TTC549 (cell line): ENCODE measurements around the gene STX19.

Source experiments
- FAIRE-seq: peaks from 2 replicates; lab custom pipeline; 2012; peaks lifted over from hg19 to GRCh38; lab: Jason Lieb, UNC

Gene STX19

GRCh38 chr3:94026623-94027022 lies 1.8 kb downstream of the STX19 start:
- no peak for FAIRE-seq

DNA sequence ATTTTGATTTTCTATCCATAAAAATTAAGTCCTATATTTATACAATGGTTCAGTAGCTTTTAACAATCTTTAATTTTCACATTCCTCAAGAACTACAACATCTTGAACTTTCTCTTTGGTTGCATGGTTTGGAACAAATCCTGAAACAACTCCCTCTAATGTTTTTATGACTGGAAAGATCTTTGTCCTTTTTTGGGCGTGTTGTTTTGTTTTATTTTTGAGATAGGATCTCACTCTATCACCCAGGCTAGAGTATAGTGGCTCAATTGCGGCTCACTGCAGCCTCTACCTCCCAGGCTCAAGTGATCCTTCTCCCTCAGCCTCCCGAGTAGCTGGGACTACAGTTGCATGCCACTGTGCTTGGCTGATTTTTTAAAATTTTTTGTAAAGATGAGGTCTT lies 4.0 kb downstream of the STX19 start:
- no peak for FAIRE-seq

- FAIRE-seq = no peak
Observed at GRCh38 chr3:94020293-94020692, 8.1 kb downstream of the STX19 start.

GRCh38 chr3:94019659-94020058 lies 8.7 kb downstream of the STX19 start:
- FAIRE-seq = no peak

DNA sequence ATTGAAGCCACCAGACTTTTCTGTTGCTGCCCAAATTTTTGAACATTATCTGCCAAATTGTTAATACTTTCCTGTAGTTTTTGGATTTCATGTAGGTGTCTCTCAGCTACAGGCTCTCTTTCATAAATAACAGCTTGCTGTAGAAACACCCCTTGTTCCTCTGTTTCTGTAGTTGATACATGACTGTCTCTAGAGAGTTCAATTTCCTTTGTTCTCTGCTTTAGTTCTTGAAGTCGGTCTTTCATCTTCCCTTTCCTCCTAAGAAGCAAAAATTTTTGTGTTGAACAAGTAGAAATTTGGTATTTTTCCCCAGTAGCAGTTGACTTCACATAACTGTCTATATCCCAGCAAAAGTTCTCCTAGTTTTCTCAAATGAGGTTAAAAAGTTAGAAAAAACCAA lies 13.4 kb downstream of the STX19 start:
- no peak for FAIRE-seq

DNA sequence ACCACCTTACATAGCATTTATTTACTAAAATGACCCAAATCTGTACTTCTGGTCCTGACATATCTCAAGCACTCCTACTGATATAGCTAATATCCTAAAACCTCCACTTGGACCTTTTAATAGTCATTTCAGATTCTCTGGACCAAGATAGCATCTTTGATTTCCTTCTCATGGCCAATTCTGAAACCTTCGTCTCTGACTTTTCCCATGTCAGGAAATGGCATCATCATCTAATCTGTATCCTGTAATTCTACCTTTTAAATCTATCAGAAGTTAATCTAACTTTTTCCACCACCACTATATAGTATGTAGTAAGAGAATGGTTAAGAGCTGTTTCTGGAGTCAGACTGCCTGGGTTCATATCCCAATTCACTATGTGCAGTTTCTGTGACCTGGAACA lies 16.2 kb downstream of the STX19 start:
- FAIRE-seq = no peak

DNA sequence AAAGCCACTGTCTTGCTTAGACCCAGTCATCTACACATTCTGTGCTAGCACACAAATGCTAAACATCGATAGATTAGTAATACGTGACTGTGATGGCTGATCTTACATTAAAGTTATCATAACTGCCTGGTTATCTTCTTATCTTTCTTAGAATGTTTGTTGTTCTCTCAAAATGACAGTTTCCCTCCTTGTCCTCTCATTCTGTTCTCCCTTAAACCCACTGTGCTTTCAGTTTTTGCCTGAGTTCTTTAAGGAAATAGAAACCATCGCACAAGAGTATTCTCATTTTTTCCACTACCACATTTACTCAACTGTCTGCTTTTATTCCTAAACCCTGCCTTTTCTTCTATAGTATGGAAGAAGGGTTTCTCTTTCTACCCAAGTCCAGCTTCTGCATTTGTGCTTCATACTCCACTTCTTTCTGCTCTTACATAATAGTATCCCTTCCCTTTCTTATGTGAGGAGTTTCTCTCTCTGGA lies 17.1 kb downstream of the STX19 start:
- no peak for FAIRE-seq

- FAIRE-seq = no peak
Observed at GRCh38 chr3:94009608-94010007, 18.8 kb downstream of the STX19 start.

GRCh38 chr3:94008253-94008652 lies 20.1 kb downstream of the STX19 start:
- FAIRE-seq = no peak

- peak; percentile 78 for FAIRE-seq
Observed at GRCh38 chr3:94004301-94004910, 24.0 kb downstream of the STX19 start.

DNA sequence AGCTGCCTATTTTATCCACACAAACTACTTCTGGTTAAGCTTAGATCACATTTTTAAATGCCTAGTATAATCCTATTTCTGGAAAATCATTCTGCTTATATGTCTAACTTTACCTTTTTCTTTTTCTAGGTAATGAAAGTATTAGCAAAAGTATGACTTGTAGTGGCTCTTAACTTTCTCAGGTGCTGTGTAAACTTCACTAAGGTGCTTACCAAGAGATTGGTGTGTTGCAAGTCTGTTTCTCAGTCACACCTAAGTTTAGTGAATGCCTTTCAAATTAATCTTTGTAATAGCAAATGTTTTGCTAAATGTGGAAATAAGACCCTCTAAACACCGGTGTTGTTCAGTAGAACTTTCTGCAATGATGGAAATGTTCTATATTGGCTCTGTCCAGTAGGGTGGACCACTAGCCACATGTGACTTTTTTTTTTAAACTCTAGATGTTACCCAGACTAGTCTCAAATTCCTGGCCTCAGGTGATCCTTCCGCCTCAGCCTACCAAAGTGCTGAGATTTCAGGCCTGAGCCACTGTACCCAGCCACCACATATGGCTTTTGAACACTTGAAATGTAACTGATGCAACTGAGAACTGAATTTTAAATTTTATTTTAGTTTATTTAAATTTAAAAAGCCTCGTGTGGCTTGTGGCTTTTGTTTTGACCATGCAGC lies 26.4 kb downstream of the STX19 start:
- no peak for FAIRE-seq

DNA sequence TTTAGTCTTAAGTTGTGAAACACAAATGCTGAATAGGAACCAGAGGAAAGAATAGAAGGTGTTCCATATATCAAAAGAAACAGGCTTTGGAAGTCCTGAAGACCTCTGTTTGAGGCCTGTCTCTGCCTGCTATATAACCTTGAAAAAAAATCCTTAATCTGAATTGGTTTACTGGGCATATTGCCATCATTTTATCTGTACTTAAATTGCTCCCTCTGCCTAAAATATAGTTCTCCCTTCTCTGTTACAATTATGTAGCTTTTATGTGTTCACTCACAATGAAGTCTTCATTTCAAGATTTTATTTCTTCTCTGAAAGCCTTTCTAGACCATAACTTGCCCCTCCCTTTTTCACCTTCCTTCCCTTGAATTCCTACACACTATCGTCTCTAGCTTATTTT lies 27.2 kb downstream of the STX19 start:
- no peak for FAIRE-seq

- no peak for FAIRE-seq
Observed at GRCh38 chr3:93994056-93994455, 34.3 kb downstream of the STX19 start.

- FAIRE-seq = no peak
Observed at GRCh38 chr3:93992207-93992606, 36.2 kb downstream of the STX19 start.

DNA sequence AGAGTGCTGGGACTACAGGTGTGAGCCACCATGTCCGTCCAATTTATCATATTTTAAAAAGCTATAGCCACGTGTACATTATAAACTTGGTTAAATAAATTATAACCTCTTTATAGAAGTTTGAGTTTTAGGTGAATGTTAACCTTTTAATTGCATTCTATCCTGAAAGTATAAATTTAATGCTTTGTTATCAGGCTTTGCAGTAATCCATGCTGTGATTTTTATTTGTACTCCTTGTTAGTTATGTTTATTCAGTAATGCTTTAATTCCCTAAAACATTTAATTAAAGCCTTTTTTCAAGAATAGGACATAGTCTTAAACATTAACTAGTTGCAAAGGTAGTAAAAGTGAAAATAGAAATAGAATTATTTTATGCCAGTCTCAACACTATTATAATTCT lies 36.8 kb downstream of the STX19 start:
- FAIRE-seq = no peak

GRCh38 chr3:93989241-93989640 lies 39.2 kb downstream of the STX19 start:
- no peak for FAIRE-seq

GRCh38 chr3:93988764-93989163 lies 39.6 kb downstream of the STX19 start:
- no peak for FAIRE-seq

GRCh38 chr3:93988283-93988682 lies 40.1 kb downstream of the STX19 start:
- FAIRE-seq = no peak

DNA sequence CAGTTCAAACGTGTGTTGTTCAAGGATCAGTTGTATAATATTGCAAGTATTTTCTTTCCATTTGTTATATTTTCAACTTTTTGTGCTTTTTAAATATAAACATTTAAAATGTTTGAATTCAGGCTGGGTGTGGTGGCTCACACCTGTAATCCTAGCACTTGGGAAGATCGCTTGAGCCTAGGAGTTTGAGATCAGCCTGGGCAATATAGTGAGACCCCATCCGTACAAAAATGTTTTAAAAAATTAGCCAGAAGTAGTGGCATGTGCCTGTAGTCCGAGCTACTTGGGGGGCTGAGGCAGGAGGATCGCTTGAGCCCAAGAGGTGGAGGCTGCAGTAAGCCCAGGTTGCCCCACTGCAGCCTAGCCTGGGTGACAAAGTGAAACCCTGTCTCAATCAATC lies 43.8 kb downstream of the STX19 start:
- no peak for FAIRE-seq

GRCh38 chr3:93983408-93983807 lies 45.0 kb downstream of the STX19 start:
- FAIRE-seq = no peak

- FAIRE-seq = no peak
Observed at GRCh38 chr3:93981649-93982048, 46.7 kb downstream of the STX19 start.

- FAIRE-seq = peak; percentile 98
Observed at GRCh38 chr3:93979850-93980676, 48.3 kb downstream of the STX19 start, which contains the start of gene ARL13B. ARL13B (plus strand) TSS chr3:93980155; CDS start chr3:93980424, 269 bp downstream.
